Neural progenitor cell (in vitro differentiated cells): ENCODE data around the gene PANX1.

Experiments
- CTCF ChIP-seq: fragments of 200-600 bp; sonication (generic); IDR thresholded peaks from 2 replicates; pipeline ENCODE4 v1.5.1; 2017; ENCODE audit warnings: antibody characterized with exemption, mild to moderate bottlenecking
- EZH2 ChIP-seq: fragments of 200-600 bp; sonication (generic); IDR thresholded peaks from 2 replicates; pipeline ENCODE4 v1.6.1; 2017; ENCODE audit warnings: antibody characterized with exemption, mild to moderate bottlenecking, moderate library complexity
- EZH2phosphoT487 ChIP-seq: fragments of 200-600 bp; sonication (generic); IDR thresholded peaks from 2 replicates; pipeline ENCODE4 v1.6.1; 2017; ENCODE audit warnings: antibody characterized with exemption

- TF ChIP-seq EZH2: no peak
- no peak for TF ChIP-seq CTCF
- no peak for TF ChIP-seq EZH2phosphoT487
Observed at GRCh38 chr11:94211261-94211830, 82.7 kb downstream of the PANX1 start.
